Activated CD8-positive, alpha-beta memory T cell treated with anti-CD3 and anti-CD28 coated beads, Interleukin-2, amount 50 U/mL, for 1 hour (primary cell): ENCODE results near the gene DYDC2.
A peak's percentile ranks its signal among the peaks of the same experiment; 100 is the strongest.

Experiments used
- DNase-seq: peaks from one replicate; pipeline ENCODE4 v3.0.0-alpha.2; 2020; ENCODE audit errors: extremely low read depth

Gene DYDC2

DNA sequence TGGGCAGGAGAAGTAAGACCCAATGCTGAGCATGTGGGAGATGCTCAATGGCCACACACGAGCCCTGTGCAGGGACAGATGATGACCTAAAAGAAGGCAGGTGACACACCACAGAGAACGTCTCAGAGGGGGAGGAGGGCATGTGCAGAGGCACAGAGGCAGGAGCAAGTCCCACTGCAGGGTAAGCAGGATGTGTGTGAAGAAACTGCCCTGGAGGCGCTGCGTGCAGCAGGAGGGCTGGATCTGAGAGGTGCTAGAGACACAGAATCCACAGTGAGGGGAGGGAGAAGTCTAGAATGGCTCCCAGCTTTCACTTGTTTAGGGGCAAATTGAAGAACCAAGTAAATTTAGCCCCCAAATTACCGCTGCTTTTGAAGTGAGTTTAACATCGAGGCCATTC is 14.9 kb downstream of the DYDC2 start:
- DNase-seq: no peak

DNA sequence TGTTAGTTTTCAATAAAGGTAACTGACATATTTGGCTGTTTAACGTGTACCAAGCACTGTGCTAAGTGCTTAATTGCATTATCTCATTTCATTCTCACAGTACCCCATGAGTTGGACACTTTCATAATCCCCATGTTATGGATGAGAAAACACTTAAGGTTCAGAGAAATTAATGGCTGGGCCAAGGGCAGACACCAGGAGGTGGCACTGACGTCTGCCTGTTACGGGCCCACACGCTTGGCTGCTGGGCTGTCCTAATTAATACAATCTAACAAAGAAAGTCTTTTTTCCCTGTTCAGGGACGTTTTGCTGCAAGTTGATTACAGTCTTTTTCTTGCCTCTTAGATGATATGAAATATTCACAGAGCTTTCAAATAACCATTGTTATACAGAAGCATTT is 16.1 kb downstream of the DYDC2 start:
- DNase-seq: no peak

DNA sequence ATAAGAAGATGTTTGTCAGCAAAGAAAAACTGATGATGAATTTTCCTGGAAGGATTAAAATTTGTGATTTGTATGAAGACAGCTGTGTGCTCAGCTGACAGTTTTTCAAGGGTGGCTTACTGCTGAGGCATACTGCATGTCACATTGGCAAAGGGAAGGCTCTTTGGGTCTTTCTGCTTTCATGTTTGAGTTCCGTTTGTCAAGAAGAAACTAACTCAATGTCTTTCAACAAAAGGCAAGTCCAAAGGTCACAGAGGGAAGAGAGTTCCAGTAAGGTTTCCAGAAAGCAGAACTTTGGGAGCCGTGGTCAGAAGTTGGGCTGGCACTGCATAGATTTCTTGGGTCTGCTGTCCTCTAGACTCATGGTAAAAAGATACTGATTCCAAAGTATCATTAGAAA is 16.9 kb downstream of the DYDC2 start:
- no peak for DNase-seq

DNA sequence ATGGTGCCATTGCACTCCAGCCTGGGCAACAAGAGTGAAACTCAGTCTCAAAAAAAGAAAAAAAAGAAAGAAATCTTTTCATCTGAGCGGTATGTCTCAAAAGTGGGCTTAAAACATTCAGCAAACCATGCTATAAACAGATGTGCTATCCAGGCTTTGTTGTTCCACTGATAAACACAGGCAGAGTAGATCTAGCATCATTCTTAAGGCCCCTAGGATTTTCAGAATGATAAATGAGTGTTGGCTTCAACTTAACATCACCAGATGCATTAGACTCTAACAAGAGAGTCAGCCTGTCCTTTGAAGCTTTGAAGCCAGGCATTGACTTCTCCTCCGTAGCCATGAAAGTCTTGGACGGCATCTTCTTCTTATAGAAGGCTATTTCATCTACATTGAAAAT is 23.1 kb downstream of the DYDC2 start:
- DNase-seq: no peak

DNA sequence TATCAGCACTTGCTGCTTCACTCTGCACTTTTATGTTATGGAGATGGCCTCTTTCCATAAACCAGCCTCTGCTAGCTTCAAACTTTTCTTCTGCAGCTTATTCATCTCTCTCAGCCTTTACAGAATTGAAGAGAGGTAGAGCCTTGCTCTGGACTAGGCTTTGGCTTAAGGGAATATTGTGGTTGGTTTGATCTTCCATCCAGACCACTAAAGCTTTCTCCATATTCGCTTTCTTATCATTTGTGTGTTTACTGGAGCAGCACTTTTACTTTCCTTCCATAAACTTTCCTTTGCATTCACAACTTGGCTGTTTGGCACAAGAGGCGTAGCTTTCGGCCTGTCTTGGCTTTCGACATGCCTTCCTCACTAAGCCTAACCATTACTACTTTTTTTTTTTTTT is 23.6 kb downstream of the DYDC2 start:
- DNase-seq: no peak

DNA sequence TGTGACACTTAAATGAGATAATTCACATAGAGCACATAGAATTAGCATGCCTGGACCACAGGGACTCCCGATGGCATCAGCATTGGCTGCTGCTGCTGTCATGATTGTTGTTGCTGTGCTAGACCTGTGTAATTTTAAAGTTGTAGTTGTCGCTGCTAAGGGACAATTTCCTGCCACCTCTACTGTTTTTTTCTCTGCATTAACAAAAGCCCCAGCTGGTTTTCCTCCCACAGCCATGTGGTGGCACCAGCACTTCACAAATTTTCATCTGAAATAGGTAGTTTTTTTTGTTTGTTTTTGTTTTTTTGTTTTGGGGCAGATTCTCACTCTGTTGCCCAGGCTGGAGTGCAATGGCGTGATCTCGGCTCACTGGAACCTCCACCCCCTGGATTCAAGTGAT is 26.4 kb downstream of the DYDC2 start:
- no peak for DNase-seq

DNA sequence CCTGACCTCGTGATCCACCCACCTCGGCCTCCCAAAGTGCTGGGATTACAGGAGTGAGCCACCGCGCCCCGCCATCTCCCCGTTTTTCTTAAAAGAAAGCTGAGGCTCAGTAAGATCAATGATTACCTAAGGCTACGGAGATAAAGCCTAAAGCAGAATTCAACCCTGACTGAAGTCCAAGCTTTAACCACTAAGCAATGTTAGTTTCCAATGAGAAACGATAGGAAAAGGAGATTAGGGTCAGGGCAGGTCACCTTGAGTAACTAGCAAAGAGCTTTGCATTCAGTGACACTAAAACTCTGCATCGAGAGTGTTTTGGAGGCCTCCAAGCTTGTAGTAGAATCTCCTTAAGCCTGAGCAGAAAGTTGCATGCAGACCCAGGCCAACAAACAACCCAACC is 34.2 kb downstream of the DYDC2 start:
- DNase-seq: no peak

DNA sequence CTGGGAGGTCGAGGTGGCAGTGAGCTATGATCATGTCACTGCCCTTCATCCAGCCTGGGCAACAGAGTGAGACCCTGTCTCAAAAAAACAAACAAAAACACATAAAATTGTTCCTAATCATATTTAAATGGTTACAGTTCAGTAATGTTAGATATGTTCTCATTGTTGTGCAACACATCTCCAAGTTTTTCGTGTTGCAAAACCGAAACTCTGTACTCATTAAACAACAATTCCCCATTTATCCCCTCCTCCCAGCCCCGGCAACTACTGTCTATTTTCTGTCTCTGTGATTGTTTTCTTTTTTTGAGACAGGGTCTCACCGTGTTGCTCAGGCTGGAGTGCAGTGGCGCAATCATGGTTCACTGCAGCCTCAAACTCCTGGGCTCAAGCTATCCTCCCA is 35.7 kb downstream of the DYDC2 start:
- DNase-seq: no peak

DNA sequence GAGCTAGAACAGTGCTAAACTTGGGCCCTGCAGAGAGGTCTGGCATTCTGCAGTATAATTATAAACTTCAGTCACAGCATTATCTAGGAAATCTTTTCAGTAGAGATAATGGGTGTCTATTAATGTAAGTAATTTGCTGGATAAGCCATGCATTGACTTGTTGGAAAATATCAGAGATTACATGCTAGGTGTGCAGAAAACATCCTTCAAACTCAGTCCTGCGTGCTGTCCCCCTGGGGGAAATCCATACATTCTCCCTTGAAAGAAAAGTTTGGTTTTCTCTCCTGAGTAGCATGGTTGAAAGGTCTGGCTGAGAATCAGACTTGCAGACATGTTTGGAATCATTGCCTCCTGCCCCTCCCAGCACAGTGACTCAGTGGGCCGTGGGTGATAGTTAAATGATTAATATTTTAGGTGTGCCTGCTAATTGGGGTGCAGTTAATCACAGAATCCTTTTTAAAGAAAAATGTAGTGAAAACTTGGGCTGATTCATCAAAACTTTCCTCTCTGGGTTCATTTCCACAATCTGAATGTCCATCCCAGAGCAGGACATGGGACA is 37.9 kb downstream of the DYDC2 start:
- DNase-seq: no peak

DNA sequence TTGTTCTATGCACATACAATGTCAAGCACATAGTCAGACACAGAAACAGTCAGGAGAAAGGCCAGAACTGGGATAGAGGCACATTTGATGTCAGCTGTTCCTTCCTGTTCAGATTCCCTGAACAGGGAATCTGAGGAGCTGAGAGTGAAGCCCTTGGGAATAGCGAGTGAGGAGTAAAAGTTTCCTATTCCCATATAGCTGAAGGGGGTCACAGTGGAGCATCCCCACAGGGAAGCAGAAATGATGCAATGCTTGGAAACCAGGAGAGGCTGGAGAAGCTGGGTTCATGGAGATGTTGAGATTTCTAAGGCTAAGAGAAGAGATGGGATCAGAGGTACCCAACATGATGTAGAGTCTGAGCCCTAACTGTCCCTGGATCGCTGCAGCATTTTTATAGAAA is 40.4 kb downstream of the DYDC2 start:
- DNase-seq: no peak

DNA sequence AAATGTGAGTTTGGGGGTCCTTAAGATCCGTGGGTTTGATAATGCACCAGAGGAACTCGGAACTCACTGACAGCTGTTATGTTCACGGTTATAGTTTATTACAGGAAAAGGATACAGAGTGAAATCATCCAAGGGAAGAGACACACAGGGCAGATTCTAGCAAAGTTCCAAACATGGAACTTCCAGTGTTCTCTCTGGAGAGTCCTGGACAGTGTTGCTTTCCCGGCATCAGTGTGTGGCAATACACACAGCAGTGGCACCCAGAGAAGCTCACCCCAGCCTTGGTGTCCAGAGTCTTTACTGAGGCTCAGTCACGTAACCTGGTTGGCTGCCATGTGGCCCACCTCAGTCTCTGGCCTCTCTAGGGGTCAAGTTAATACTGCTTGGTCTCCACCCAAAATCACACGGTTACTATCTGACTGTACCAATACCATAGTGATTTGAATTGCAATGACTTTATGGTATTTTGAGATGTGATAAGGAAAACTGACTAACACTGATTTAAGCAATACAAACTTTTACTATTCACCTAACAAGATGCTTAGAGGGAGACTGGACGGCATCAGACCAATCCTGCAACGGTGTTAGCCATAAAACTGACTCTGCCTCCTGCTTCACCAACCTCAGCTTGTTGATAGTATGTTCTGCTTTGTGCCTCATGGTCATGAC is 43.7 kb downstream of the DYDC2 start:
- no peak for DNase-seq

DNA sequence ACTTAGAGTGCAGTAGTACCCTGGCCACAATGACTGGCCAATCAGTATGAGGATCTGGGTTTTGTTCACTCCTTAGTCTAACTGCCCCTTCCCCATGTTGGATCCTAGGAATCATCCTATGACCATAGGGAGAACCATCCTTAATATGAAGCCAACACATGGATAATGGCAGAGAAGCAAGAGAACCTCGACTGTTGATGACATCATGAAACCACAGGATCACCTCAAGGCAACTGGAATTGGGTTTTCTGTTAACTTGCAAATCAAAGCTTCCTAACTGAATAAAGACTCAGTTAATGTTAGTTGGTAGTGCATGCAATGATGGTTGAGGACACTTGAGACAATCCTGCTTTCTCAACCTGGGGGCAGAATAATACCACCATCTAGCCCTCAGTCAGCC is 48.5 kb downstream of the DYDC2 start:
- DNase-seq: no peak

DNA sequence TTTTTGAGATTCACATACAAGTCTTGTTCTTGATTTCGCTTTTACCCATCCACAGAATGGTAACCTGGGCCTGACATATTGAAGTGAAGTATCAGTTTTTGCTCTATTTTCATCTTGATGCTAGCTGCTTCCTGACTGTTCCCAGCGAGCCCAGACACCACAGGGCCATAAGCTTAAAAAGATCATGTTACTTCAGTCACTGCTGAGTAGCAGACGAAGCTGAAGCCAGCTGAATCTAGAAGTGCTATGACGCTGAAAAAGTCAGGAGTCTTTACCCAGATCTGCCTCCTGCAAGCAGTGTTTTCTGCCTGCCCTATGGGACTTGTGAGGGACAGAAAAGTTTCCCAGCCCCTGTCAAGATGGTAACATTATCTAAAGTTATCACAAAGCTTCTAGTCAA is 49.0 kb downstream of the DYDC2 start:
- DNase-seq: no peak

DNA sequence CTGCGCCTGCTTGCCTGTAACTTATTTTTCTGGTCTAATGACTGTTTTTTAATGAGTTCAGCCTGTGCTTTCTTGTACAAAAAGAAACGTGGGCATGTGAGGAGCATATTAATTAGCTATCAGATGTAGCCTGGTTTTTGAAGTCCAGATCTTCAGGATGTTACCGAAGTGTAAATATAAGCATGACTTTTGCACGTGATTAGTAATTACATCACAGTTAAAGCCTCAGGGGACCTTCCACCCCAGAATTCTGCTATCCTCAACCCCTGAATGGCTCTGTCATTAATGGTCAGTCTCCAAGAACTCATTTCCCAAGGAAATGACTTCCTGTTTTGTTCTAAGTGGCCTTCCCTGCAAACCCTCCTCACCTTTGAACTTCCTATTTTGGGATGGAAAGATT is 49.6 kb downstream of the DYDC2 start:
- DNase-seq: no peak

DNA sequence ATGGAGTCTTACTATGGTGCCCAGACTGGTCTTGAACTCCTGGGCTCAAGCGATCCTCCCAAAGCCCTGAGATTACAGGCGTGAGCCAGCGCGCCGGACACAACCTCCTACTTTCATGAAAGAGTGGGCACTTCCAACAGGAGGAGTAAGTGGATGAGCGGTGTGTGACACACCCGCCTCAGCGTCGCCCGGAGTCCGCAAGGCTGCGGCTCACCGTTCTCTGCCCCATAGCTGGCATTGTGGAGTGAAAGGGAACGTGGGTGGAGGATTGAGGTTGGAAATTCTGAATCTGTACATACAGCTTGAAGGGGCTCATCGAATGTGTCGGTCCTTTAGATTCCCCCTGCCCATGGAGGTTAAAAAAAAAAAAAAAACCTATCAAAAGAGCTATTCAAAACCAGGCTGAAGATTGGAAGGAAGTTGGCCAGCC is 51.2 kb downstream of the DYDC2 start:
- no peak for DNase-seq

DNA sequence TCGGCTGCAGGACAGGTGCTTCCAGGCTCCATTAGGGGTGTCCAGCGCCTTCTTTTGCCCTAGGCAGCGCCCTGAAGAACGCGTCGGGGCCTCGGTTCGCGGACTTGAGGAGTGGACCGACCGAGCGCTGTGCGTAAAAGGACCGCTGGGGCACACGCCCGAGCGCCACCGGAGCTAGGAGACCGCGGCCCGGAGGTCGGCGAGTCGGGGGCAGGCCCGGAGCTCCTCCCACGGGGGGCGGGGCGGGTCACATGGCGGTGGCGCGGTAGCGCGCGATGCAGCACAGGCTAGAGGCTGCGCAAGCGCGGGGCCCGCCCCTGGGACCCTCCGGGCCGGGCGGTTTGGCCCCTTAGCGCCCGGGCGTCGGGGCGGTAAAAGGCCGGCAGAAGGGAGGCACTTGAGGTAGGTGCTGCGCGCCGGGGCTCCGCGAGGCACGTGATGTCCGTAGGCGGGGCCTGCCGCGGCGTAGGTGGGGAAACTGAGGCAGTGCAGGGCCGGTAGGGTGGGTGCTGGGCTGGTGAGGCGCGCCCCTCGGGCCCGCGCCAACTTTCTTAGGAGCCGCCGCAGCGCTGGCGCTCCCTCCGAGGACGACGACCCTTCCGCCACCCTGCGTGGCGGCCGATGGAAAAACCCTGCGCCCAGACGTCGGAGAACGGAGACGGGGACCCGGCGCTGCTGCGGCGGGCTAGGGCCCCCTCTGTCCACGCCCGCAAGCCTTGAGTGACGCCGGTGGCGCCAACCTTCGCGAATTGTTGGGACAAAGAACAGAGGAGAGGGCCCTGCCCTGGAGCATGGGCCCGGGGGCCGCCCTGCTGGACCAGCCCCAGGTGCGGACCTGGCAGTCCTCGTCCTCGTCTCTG is 51.9 kb downstream of the DYDC2 start, which contains the start of gene PRXL2A:
PRXL2A (plus strand) TSS at position 310 of the 860 bp plus-strand sequence. CDS start 11,917 bp downstream, outside the sequence.
- peak; percentile 37 for DNase-seq

DNA sequence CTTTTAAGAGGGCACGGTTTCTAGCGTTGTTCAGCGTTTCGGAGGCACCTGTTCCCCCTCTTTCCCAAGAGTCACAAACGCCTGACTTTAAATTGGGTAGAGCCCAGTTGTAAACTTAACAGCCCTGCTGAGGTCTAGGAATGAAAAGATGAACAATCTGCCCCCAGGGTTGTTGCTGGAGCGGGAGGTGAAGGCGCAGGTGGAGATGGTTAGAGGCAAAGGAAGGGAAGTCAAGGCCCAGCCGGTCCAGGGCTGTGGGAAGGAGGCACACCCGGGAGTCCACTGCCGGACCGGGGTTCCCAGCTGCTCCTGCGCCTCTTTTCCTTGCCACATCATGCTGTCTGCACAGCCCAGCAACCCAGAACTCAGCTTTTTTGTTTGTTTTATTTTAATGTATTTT is 52.5 kb downstream of the DYDC2 start:
- DNase-seq: no peak

DNA sequence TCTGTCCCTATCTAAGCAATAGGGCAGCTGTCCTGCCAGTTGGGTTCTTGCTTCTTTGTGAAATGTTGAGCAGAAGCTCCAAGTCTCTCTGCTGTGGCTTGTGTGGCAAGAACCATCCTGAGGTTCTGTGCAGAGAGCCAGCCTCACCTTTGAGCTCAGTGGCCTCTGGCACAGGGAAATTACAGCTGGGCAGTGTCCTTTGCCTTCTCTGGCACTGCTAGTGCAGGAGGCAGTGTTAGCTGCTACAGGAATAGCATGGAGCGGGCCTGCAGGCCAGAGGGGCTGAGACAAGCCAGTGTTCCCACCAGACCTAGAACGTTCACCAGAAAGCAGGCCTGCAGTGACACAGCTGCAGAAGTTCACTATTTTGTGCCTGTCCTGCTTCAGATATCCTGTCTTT is 53.5 kb downstream of the DYDC2 start:
- no peak for DNase-seq

DNA sequence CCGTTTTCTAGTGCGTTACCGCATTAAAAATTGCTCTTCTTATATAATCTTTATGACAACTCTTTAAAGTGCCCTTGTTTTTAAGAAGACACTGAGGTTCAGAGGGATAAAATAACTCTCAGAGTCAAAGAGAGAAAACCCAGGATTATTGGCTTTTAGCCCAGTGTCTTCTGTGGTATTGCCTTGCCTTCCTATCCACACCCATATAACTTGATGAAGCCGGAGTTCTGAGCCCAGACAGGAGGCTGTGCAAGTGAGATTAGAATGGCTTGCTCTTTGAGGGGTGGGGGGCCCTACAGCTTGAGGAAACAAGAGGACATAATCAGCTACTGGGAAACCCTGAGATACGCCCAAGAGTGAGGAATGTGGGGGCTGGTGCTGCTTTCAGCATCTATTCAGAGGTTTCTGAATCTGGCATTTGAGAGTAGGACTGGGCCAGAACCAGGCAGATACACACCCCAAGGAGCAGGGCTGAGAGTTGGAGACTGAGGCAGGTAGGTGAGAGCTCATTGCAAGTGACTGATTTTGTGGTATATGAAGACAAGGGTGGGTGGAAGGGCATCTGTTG is 54.1 kb downstream of the DYDC2 start:
- DNase-seq: no peak

DNA sequence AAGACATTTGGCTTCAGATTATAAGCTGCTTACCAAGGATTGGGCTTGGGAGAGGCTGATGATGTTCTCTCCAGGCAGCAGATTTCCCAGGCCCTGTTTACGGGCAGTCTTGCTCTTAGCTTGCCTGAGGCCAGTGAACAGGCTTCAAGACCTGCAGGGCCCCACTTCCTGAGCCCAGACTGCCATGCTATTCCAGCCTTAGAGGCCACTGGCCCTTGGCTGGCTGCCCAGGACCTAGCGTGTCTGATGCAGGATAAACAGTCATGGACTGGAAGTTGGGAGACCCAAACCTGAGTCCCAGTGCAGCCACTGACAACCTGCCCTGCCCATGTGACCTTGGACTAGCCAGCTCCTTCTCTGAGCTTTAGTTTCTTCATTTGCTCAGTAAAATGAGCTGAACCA is 54.7 kb downstream of the DYDC2 start:
- DNase-seq: no peak

DNA sequence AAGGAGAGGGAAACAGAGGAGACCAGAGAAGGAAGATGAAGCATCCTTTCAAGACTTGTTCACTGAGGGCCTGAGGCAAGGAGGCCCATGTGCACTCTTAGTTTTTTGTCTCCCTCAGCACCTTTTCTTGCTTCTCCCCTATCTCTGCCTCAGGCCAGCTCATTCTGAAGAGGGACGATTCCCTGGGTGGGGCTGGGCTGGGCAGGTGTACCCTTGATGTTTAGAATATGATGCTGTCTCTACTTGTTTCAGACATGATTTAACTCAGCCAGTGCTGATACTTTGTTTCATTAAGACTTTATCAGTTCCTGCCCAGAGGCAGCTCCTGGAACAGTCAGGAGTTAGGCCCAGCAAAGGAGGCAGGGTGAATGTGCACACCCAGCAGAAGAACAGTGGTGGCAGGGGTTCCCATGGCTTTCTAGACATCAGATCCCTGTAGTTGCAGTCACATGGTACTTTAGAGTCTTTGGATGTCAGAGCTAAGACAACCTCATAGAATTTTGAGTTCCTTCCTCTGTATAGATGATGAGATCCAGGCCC is 55.2 kb downstream of the DYDC2 start:
- no peak for DNase-seq

DNA sequence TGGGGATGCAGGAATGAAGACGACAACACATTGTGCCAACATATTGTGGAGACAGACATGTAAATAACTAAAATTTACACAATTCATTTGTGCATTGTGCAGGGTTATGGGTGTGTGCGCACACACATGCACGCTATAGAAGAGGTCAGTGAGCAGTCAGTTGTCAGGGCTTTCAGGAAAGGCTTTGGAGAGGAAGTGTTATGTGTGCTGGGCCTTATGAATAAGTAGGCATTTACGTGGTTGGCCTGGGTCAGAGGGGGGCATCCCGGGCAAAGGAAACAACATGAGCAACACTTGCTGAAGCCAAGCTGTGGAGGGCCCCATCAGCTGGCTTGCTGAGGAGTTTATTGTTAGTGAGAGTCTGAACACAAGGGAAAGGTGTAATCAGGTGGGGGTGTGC is 55.9 kb downstream of the DYDC2 start:
- no peak for DNase-seq
